Measurements from ENCODE around the gene GLIS2.

- no peak for TF ChIP-seq CTCF (IDR thresholded peaks at IDR 0.05)
- TF ChIP-seq ZFX (IDR thresholded peaks at IDR 0.05; ENCODE audit: borderline replicate concordance): no peak
Measured at GRCh38 chr16:4332083-4332482, 16.2 kb downstream of the GLIS2 start.

All from 22Rv1 (cell line).